Naive thymus-derived CD4-positive, alpha-beta T cell (primary cell): ENCODE results near the gene BPIFB1. TPM values are rescaled to one million over a fixed set of nuclear protein-coding genes. Genes with fewer than 3 reads are reported as not detected.

Experiments used
- ATAC-seq: fragments of 150-1000 bp; cut with Tn5 transposase; 2 replicates; pipeline ENCODE4 v1.10.0; 2021; ENCODE audit warnings: mild to moderate bottlenecking, moderate library complexity
- CTCF ChIA-PET: fragments of 350-600 bp; sonication (Branson Sonifier 250); formaldehyde crosslinking; loops from one replicate; lab custom pipeline; 2021; ENCODE audit warnings: antibody characterized with exemption; lab: Charles Lee
- POLR2A ChIA-PET: fragments of 350-600 bp; sonication (Branson Sonifier 250); formaldehyde crosslinking; loops from one replicate; lab custom pipeline; 2021; ENCODE audit warnings: antibody characterized with exemption, inconsistent platforms; lab: Charles Lee
- DNase-seq, 9 donors: peaks; one replicate each; pipeline versions ENCODE4 v3.0.0 to v3.0.0-alpha.2; 2020 to 2022; ENCODE audit warnings: mixed read lengths in 1 of 9
- H3K27ac ChIP-seq: one replicate; pipeline ENCODE4 v1.7.0; 2013; ENCODE audit warnings: mild to moderate bottlenecking, low read depth, low read length, moderate library complexity
- H3K27me3 ChIP-seq, 2 donors: one replicate each; pipeline ENCODE4 v1.7.0; 2013; ENCODE audit warnings: low read length in 2 of 2, mild to moderate bottlenecking in 2 of 2, moderate library complexity in 2 of 2; ENCODE audit not compliant: control insufficient read depth in 2 of 2, insufficient read depth in 2 of 2
- H3K36me3 ChIP-seq, 3 experiments: 1 replicate in 2 of 3; 2 replicates in 1 of 3; pipeline ENCODE4 v1.7.0; 2013; ENCODE audit warnings: low read length in 3 of 3, mild to moderate bottlenecking in 3 of 3, moderate library complexity in 1 of 3; ENCODE audit not compliant: insufficient read depth in 3 of 3, control insufficient read depth in 2 of 3
- H3K4me1 ChIP-seq, 2 donors: one replicate each; pipeline ENCODE4 v1.7.0; 2013; ENCODE audit warnings: low read length in 2 of 2, mild to moderate bottlenecking in 2 of 2, moderate library complexity in 1 of 2; ENCODE audit not compliant: control insufficient read depth in 2 of 2, insufficient read depth in 2 of 2
- H3K4me3 ChIP-seq: 2 replicates; pipeline ENCODE4 v1.7.0; 2013; ENCODE audit warnings: mild to moderate bottlenecking, low read length
- H3K9me3 ChIP-seq, 3 experiments: 1 replicate in 2 of 3; 2 replicates in 1 of 3; pipeline ENCODE4 v1.7.0; 2013; ENCODE audit warnings: low read length in 3 of 3; ENCODE audit not compliant: control insufficient read depth in 2 of 3
- H3K27ac Mint-ChIP-seq, 9 donors: one replicate each; pipeline ENCODE4 v1.8.0; 2020 to 2022; ENCODE audit warnings: mixed read lengths in 9 of 9, mild to moderate bottlenecking in 8 of 9, moderate library complexity in 5 of 9, inconsistent platforms in 2 of 9
- H3K27me3 Mint-ChIP-seq, 5 donors: one replicate each; pipeline ENCODE4 v1.8.0; 2021 to 2022; ENCODE audit warnings: mixed read lengths in 5 of 5, mild to moderate bottlenecking in 1 of 5
- H3K36me3 Mint-ChIP-seq, 5 donors: one replicate each; pipeline ENCODE4 v1.8.0; 2020 to 2022; ENCODE audit warnings: mixed read lengths in 5 of 5, mild to moderate bottlenecking in 3 of 5, inconsistent platforms in 1 of 5
- H3K4me1 Mint-ChIP-seq, 7 donors: one replicate each; pipeline ENCODE4 v1.8.0; 2020 to 2022; ENCODE audit warnings: mixed read lengths in 7 of 7, mild to moderate bottlenecking in 3 of 7, inconsistent platforms in 1 of 7
- H3K4me3 Mint-ChIP-seq, 10 donors: one replicate each; pipeline ENCODE4 v1.8.0; 2020 to 2022; ENCODE audit warnings: mild to moderate bottlenecking in 10 of 10, mixed read lengths in 10 of 10, moderate library complexity in 6 of 10, inconsistent platforms in 2 of 10
- H3K9me3 Mint-ChIP-seq, 11 donors: one replicate each; pipeline ENCODE4 v1.8.0; 2020 to 2022; ENCODE audit warnings: mixed read lengths in 11 of 11, mild to moderate bottlenecking in 4 of 11, inconsistent platforms in 1 of 11, moderate library complexity in 1 of 11
- intact Hi-C, 2 donors: fragments of 100-400 bp; cut with micrococcal nuclease; formaldehyde crosslinking; loops; one replicate each; pipeline ENCODE4 v1.15.1; 2023
- polyA plus RNA-seq, 2 donors: library from polyadenylated mRNA; unstranded; fragments of 300-500 nt; fragmentation: Illumina TruSeq; gene quantifications; one replicate each; pipeline ENCODE4 v1.2.3, GENCODE V29; 2021
- total RNA-seq, 6 experiments: library from RNA in 5 of 6; stranded (reverse) in 5 of 6; gene quantifications; 1 replicate in 5 of 6; 2 replicates in 1 of 6; pipeline ENCODE4 v1.2.3 and lab custom pipeline; 2021 to 2026

Gene BPIFB1
- total and polyA plus RNA-seq, 7 experiments from 2014 or later, result not detected

GRCh38 chr20:33263784-33264183, 19.2 kb upstream of the BPIFB1 start:
- Histone ChIP-seq H3K9me3 (peaks cover 0 to 4% (median 0%) of the 10 kb centered on the region in 3 experiments), H3K27ac (no peak overlapping the region), H3K4me1 (no peaks in the 10 kb centered on the region), H3K27me3 (no peaks in the 10 kb centered on the region), H3K4me3 (no peak overlapping the region), H3K36me3 (no peaks in the 10 kb centered on the region)
- DNase-seq, result no peak
- no peak overlapping the region for H3K27ac Mint-ChIP-seq
- POLR2A ChIA-PET, result no interaction called here
- peaks cover 0 to 11% (median 0%) of the 10 kb centered on the region in 11 donors for H3K9me3 Mint-ChIP-seq
- H3K4me3 Mint-ChIP-seq, result no peak overlapping the region
- peaks cover 0 to 8% (median 0%) of the 10 kb centered on the region in 7 donors for H3K4me1 Mint-ChIP-seq
- ATAC-seq, result no peak
- CTCF ChIA-PET, result no interaction called here
- peaks cover 19 to 35% (median 25%) of the 10 kb centered on the region in 5 donors for H3K27me3 Mint-ChIP-seq
- intact Hi-C loops, result no loop called here
- peaks cover 0 to 3% (median 0%) of the 10 kb centered on the region in 5 donors for H3K36me3 Mint-ChIP-seq

- peak; percentile 58 for ATAC-seq
- peaks cover 0 to 2% (median 0%) of the 10 kb centered on the region in 11 donors for H3K9me3 Mint-ChIP-seq
- Histone ChIP-seq H3K9me3 (no peaks in the 10 kb centered on the region), H3K4me1 (no peaks in the 10 kb centered on the region), H3K27me3 (no peaks in the 10 kb centered on the region), H3K27ac (no peak overlapping the region), H3K36me3 (no peaks in the 10 kb centered on the region), H3K4me3 (no peak overlapping the region)
- no peak overlapping the region for H3K4me3 Mint-ChIP-seq
- intact Hi-C loops, result no loop called here
- H3K27ac Mint-ChIP-seq, result no peak overlapping the region
- ChIA-PET CTCF (no interaction called here), POLR2A (no interaction called here)
- H3K36me3 Mint-ChIP-seq, result no peaks in the 10 kb centered on the region
- peaks cover 12 to 34% (median 14%) of the 10 kb centered on the region in 5 donors for H3K27me3 Mint-ChIP-seq
- H3K4me1 Mint-ChIP-seq, result peaks cover 0 to 4% (median 0%) of the 10 kb centered on the region in 7 donors
- no peak for DNase-seq
Measured at GRCh38 chr20:33267701-33268100, 15.3 kb upstream of the BPIFB1 start.

GRCh38 chr20:33272155-33272873, 10.7 kb upstream of the BPIFB1 start:
- intact Hi-C loops, result no loop called here
- Mint-ChIP-seq H3K27ac (no peak overlapping the region), H3K4me3 (no peak overlapping the region), H3K36me3 (no peaks in the 10 kb centered on the region), H3K4me1 (peaks cover 0 to 4% (median 0%) of the 10 kb centered on the region in 7 donors), H3K27me3 (peaks cover 8 to 26% (median 14%) of the 10 kb centered on the region in 5 donors), H3K9me3 (no peaks in the 10 kb centered on the region)
- Histone ChIP-seq H3K4me1 (no peaks in the 10 kb centered on the region), H3K27ac (no peak overlapping the region), H3K27me3 (no peaks in the 10 kb centered on the region), H3K9me3 (no peaks in the 10 kb centered on the region), H3K4me3 (no peak overlapping the region), H3K36me3 (no peaks in the 10 kb centered on the region)
- ChIA-PET POLR2A (no interaction called here), CTCF (no interaction called here)
- ATAC-seq, result no peak
- no peak for DNase-seq

GRCh38 chr20:33273117-33273851, 9.7 kb upstream of the BPIFB1 start:
- no peaks in the 10 kb centered on the region for H3K4me1 ChIP-seq
- Mint-ChIP-seq H3K27ac (no peak overlapping the region), H3K27me3 (peaks cover 0 to 24% (median 14%) of the 10 kb centered on the region in 5 donors), H3K36me3 (no peaks in the 10 kb centered on the region), H3K9me3 (no peaks in the 10 kb centered on the region), H3K4me1 (peaks cover 0 to 4% (median 0%) of the 10 kb centered on the region in 7 donors), H3K4me3 (no peak overlapping the region)
- intact Hi-C loops, result no loop called here
- no peak overlapping the region for H3K27ac ChIP-seq
- H3K27me3 ChIP-seq, result no peaks in the 10 kb centered on the region
- CTCF ChIA-PET, result no interaction called here
- ATAC-seq, result no peak
- POLR2A ChIA-PET, result no interaction called here
- H3K36me3 ChIP-seq, result no peaks in the 10 kb centered on the region
- no peak for DNase-seq
- H3K4me3 ChIP-seq, result no peak overlapping the region
- no peaks in the 10 kb centered on the region for H3K9me3 ChIP-seq

GRCh38 chr20:33275215-33275614, 7.8 kb upstream of the BPIFB1 start:
- DNase-seq (no peak), ATAC-seq (no peak)
- H3K27me3 Mint-ChIP-seq, result peaks cover 0 to 24% (median 4%) of the 10 kb centered on the region in 5 donors
- H3K4me1 ChIP-seq, result no peaks in the 10 kb centered on the region
- ChIA-PET CTCF (no interaction called here), POLR2A (no interaction called here)
- no peak overlapping the region for H3K4me3 ChIP-seq
- no peak overlapping the region for H3K27ac ChIP-seq
- no peaks in the 10 kb centered on the region for H3K27me3 ChIP-seq
- H3K4me3 Mint-ChIP-seq, result no peak overlapping the region
- H3K4me1 Mint-ChIP-seq, result peaks cover 0 to 2% (median 0%) of the 10 kb centered on the region in 7 donors
- H3K36me3 Mint-ChIP-seq, result no peaks in the 10 kb centered on the region
- no peak overlapping the region for H3K27ac Mint-ChIP-seq
- peaks cover 0 to 2% (median 0%) of the 10 kb centered on the region in 11 donors for H3K9me3 Mint-ChIP-seq
- H3K36me3 ChIP-seq, result no peaks in the 10 kb centered on the region
- intact Hi-C loops, result no loop called here
- H3K9me3 ChIP-seq, result no peaks in the 10 kb centered on the region

GRCh38 chr20:33275871-33276270, 7.1 kb upstream of the BPIFB1 start:
- no peak overlapping the region for H3K27ac Mint-ChIP-seq
- Histone ChIP-seq H3K27me3 (no peaks in the 10 kb centered on the region), H3K4me3 (no peak overlapping the region), H3K36me3 (no peaks in the 10 kb centered on the region), H3K4me1 (no peaks in the 10 kb centered on the region), H3K27ac (no peak overlapping the region), H3K9me3 (no peaks in the 10 kb centered on the region)
- ATAC-seq (no peak), DNase-seq (no peak)
- H3K4me3 Mint-ChIP-seq, result no peak overlapping the region
- ChIA-PET POLR2A (no interaction called here), CTCF (no interaction called here)
- H3K36me3 Mint-ChIP-seq, result no peaks in the 10 kb centered on the region
- H3K4me1 Mint-ChIP-seq, result no peaks in the 10 kb centered on the region
- H3K27me3 Mint-ChIP-seq, result peaks cover 0 to 22% (median 0%) of the 10 kb centered on the region in 5 donors
- peaks cover 0 to 2% (median 0%) of the 10 kb centered on the region in 11 donors for H3K9me3 Mint-ChIP-seq
- intact Hi-C loops, result no loop called here
